GM04503 (cell line): Measurements from ENCODE around the gene DPF1.
"Not testable (repeated sequence)": the region's sequence is repeated elsewhere in the genome, so short reads cannot be mapped to it uniquely, and the experiment has no call there.

Experiments used
- DNase-seq: peaks from one replicate; pipeline ENCODE4 v3.0.0-alpha.2; 2012; ENCODE audit warnings: low read depth

The DPF1 gene

DNA sequence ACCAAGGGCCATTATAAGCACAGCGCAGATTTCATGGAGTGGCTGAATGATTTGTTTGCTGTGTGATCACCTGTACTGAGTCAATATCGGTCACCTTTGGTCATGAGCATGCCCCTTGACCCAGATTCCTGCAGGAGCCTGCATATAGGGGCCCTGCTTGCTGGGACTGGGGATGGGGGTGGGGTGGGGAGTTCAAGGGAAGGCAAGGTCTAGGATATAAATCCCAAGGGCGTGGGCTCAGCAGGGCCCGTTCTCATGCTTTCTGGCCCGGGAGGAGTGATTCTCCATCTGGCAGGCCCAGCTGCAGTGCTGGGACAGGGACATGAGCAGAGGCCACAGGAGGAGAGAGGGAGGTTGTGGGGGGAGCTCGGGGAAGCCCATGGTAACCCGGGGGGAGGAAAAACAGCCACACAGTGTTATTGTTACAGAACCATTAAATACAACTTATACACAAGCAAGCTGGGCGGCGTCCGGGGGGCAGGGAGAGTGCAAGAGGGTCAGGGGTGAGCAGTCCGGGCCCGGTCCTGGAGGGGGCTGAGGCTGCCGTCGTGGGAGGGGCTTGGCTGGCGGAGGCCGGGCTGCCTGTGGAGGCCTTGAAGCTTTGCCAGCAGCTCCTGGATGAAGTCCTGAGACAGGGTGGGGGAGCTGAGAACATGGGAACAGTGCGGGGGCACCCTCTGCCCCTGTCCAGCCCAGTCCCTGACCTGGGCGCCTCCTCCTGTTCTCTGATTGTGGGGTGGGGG, 27.0 kb upstream of the DPF1 start:
- DNase-seq: no peak

DNA sequence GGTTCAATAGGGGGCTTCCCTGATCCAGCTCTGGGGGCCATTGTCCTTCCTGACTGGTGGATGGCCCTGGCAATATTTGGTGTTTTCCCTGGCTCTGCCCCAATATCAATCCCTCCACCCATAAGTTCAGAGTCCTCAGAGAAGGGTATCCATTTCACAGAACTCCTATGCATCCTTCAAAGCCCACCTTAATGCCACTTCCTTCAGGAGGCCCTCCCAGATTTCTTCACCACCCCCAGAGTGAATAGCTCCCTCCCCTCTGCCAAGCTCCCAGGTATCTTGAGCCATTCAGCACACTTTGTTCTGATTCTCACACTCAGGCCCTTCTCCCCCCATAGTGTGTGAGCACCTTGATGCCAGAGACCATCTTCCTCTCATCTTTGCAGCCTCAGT, 26.4 kb upstream of the DPF1 start:
- DNase-seq: no peak

DNA sequence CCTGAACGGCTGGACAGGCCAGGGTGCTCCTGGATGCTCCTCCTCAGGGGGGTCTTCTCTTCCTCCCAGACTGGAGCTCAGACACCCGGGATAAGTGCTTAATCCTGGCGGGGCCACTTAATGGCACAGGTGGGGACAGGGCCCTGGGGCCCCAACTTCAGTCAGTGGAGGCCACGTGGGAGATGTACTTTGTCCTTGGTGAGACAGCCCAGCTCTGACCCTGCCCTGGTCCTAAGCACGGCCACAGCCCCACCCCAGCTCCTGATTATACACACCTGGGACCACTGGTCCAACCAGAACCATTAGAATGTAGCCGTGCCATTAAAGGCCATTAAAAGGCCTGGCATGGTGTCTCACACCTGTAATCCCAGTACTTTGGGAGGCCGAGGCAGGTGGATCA, 24.4 kb upstream of the DPF1 start:
- no peak for DNase-seq

DNA sequence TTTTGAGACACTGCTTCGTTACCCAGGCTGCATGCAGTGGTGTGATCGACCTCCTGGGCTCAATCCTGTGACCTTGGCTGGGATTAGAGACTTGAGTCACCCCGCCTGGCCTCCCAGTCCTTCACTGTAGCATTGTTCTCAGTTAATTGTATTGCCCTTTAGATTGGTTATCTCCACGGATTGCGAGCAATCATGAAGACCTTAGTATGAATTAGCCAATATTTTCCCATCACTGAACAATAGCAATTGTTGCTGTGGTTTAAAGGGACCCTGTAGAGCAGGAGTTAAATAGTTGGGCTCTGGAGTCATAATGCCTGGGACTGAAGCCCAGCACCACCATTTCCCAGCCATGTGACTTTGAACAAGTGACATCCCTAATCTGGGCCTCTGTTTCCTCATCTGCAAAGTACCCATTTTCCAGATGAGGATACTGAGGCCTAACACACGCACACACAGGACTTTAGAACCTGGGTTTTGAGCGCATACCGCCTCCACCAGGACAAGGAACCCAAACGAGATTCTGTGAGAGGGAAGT, 23.8 kb upstream of the DPF1 start:
- no peak for DNase-seq

DNA sequence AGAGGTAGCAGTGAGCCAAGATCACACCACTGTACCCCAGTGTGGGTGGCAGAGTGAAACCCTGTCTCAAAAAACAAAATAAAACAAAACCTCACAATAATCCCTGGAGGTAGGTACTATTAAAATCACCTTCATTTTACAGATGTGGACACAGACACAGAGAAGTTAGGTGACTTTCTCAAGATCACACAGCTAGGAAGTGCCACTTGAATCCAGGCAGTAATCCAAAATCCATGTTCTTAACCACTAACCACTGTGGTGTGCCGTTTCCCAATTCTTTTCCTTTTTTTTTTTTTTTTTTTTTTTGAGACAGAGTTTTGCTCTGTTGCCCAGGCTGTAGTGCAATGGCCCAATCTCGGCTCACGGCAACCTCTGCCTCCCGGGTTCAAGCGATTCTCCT, 23.1 kb upstream of the DPF1 start:
- DNase-seq: no peak

DNA sequence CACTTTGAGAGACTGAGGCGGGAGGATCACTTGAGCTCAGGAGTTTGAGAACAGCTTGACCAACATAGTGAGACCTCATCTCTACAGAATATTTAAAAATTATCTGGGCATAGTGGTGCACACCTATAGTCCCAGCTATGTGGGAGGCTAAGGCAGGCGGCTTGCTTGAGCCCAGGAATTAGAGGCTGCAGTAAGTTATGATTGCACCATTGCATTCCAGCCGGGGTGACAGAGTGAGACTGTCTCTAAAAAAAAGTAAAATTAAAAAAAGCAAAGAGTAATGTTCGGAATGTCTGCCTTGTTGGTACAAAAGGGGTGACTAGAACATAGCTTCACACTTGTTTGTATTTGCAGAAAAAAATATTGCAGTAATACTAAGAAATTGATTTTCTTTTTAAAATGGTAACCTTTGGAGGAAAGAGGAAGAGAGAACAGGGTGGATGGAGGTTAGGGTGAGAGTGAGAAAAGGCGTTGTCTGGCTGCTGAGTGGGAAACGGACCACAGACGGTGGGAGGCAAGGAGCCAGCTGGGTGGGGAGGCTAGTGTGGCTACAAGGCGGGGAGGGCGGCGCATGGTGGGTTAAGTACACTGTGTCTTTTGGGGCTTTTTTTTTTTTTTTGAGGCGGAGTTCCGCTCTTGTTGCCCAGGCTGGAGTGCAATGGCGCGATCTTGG, 21.9 kb upstream of the DPF1 start:
- DNase-seq: no peak

DNA sequence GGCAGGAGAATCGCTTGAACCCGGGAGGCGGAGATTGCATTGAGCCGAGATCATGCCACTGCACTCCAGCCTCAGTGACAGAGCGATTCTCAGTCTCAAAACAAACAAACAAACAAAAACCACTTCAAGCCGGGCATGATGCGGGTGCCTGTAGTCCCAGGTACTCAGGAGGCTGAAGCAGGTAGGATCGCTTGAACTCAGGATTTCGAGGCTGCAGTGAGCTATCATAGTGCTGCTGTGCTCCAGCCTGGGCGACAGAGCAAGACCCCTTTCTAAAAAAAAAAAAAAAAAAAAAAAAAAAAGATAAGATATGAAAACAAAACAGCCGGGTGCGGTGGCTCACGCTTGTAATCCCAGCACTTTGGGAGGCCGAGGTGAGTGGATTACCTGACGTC, 19.3 kb upstream of the DPF1 start:
- DNase-seq: no peak

DNA sequence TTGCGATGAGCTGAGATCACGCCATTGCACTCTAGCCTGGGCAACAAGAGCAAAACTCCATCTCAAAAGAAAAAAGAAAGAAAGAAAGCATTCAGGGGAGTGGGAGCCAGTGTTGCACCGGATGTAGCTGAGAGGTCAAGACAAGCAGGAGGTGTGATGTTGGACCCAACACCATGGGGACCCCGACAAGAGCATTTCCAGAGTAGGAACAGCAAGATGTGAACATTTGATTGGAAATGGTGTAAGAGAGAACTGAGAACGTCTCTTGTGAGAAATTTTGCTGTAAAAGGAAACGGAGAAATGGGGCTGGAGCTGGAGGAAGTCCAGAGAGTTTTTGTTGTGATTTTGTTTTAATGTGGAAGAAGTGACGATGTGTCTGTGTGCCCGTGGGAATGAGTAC, 15.8 kb upstream of the DPF1 start:
- DNase-seq: no peak

DNA sequence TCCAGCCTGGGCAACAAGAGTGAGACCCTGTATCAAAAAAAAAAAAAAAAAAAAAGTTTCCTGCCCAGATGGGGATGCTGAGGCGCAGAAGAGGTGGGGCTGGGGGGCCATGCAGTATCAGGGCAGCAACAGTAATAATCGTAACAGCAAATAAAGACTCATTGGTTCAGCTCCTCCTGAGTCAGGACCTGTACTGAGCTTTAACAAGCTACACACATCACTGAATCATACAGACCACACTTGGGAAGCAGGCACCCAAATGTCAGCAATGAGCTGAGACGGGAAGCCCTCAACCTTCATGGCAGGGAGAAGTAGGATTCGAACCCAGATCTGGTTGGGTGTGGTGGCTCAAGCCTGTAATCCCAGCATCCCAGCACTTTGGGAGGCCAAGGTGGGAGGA, 10.6 kb upstream of the DPF1 start:
- DNase-seq: no peak

GRCh38 chr19:38233740-38234251, 9.8 kb upstream of the DPF1 start:
- no peak for DNase-seq

GRCh38 chr19:38231918-38232317, 7.9 kb upstream of the DPF1 start:
- DNase-seq: no peak

GRCh38 chr19:38230506-38231133, 6.6 kb upstream of the DPF1 start:
- DNase-seq: not testable (repeated sequence)

DNA sequence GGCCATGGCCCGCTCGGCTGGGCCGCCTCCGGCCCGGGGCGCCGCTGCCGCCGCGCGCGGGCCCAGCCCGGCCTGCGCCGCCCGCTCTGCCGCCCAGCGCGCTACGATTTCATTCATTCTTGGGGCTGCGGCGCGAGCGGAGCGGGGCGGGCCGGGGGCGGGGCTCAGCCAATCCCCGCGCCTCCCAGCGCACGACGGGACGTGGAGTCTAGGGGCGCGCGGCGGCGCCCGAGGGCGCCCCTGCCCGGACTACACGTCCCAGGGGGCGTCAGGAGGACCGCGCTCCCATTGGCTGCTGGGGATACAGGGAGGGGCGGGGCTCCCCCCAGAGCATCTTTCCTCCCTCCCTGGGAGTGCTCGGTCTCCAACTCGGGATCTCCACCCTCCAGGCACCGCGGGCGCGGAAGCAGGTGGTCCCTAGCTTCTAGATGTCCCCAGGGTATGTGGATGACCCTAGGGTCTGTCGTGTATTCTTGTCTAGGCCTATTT, 5.6 kb upstream of the DPF1 start:
- DNase-seq: no peak

DNA sequence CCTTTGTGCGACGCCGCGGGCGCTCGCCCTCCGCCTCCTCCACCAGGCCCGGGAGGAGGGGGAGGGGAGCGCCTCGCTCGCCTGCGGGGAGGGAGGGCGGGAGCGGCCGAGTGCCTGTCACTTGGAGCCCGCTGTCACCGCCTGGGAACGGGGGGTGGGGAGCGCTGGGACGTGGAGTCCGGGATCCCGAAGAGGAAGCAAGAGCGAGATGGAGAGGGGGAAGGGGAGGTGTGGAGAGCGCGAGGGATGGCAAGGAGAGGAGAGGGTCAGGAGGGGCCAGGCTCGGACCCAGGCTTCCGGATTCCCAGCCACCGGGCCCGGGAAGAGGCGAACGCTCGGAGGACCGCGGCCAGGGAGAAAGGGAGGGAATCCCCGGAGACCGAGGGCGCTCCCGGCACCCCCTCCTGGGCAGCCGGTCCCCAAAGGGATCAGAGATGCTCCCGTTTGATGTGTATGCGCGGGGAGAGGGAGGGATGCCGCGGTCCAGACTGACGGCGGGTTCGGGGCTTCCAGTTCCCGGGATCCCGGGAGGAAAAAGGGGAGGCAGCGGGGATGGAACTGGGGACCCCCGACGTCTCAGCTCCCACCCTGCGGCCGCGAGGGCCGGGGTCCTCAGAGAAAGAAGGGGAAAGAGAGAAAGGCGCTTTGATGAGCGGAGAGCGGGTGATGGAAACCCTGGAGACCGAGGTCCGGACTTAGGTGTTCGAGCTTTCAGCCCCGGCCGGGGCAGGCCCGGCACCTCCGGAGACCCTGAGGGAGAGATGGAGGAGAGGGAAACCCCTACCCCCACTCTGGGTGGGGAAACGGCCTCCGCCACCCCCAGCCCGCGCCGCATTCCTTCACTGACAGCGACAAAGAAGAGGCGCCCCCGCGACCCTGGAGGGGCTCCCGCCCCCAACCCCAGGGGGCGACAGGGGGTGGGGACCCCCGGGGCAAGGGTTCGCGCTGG, 4.7 kb upstream of the DPF1 start:
- no peak for DNase-seq

GRCh38 chr19:38228005-38228377, 4.0 kb upstream of the DPF1 start:
- DNase-seq: no peak

DNA sequence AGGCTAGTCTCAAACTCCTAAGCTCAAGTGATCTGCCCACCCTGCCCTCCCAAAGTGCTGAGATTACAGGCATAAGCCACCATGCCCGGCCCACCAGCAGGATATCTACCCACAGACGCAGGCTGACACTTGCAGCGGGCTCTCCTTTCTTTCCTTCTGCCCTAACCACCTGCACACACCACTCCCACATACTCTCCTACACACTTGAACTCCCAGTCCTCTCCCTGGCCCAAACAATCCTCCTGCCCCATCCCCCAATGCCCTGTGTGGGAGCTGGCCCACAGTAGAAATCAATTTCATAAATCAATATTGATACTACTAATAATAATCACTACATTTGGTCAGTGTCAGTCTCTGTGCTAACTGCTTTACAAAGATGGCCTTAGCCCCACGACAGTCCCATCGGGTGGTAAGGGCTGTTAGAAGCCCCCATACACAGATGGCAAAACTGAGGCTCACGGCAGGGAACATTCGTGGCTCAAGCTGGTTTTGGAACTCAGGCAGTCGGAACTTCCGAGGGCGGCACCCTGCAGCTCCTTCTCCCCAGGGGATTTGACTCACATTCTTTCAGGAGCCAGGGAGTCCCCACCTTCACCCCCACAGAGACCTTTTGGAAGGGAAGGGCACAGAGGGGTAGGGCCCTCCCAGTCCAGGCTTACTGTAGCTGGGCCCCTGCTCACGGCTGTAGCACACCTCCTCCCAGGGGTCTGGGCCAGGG, 3.4 kb upstream of the DPF1 start:
- DNase-seq: no peak

GRCh38 chr19:38224863-38225218, 819 bp upstream of the DPF1 start:
- DNase-seq: not testable (repeated sequence)

DNA sequence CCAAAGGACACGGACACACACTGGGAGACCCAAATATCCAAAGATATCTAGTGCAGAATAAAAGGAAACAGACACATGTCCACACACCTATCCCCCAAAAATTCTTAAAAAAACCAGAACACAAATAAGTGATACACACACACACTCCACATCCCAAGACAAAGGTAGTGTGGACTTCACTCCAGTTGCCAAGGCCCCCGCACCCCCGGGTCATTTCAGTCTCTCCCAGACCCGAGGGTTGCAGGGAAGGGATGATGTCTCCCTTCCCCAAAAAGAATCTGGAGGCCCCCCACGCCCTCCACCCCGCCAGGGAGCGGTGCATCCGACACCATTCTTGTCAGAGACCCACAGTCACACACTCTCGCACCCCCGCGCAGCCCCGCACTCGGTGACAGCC, 407 bp downstream of the DPF1 start:
- DNase-seq: no peak

DNA sequence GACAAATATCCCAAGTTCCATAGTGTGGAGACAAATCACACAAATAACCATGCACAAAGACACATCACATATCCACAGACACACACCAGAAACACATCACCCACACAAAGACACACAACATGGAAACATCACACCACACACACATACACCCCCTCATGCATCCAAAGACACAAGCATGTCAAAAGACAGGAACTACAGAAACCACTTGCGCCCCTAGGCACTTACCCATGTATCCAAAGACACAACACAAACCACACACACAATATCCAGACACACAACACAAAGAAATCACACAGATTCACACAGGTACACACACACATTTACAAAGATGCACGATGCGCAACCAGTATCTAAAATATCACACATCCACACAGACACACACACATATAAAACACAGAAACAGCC, 901 bp downstream of the DPF1 start:
- DNase-seq: no peak

DNA sequence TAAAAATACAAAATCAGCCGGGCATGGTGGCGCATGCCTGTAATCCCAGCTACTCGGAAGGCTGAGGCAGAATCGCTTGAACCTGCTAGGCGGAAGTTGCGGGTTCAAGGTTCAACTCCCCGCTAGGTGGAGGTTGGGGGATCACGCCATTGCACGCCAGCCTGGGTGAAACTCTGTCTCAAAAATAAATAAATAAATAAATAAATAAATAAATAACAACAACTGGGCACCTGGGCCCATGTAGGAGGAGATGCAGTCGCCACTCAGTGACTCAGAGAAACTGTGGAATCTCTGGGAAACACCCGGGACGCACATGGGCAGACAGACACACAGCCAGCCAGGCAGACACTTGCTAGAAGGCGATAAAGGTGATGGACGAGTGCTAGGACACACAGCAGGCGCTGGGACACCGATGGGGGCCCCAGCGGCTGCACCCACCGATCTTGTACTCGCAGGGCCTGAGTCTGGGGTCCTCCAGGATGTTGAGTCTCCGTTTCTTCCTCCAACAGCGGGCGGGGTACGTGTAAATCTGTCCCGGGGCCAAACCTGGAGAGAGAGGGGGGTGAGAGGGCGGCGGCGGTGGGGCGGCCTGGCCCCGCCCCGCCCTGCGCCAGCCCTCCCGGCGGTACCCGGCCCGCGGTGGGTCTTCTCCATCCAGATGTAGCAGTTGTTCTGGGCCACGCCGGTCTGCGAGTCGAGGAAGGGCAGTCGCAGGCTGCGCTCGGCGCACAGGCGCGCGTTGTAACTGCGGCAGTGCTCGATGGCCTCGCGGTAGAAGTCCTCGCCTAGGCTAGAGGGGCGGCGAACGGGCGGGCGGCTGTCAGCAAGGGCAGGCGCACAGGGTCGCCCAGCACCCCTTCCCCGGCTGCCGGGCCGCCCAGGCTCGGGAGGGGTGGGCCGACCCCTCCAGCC, 1.8 kb downstream of the DPF1 start:
- no peak for DNase-seq
